ENCODE measurements around the gene TMPRSS11A.
A peak's percentile ranks its signal among the peaks of the same experiment; 100 is the strongest.

Gene TMPRSS11A

DNA sequence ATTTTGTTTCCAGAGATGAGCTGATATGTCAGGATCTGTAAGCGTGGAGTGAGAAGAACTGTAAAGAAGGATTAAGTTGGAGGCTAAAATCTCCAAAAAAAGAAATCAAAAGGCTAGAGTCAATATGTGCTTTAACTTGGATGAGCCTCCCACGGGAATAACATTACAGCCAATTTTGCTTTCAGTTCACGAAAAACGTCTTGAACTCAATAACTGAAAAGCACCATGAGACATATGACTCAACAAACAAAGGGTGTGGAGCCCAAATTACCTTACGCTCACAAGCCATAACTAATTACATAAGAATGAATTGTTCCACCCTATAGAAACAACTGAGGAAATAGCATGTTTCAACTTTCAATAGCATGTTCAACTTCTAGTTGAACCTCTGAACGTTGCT lies 101.8 kb downstream of the TMPRSS11A start:
- peak; percentile 86 for DNase-seq
